GM19328 (cell line): ENCODE measurements around the gene OARD1.
A peak's percentile ranks its signal among the peaks of the same experiment; 100 is the strongest.

ENCODE experiments used
- ATAC-seq: cut with Tn5 transposase; IDR thresholded peaks from one replicate; pipeline ENCODE4 v1.9.1; 2021; ENCODE audit warnings: mild to moderate bottlenecking, moderate library complexity; ENCODE audit not compliant: unreplicated experiment

The OARD1 gene

GRCh38 chr6:41075651-41076626 lies 3.8 kb upstream of the OARD1 start:
- ATAC-seq: no peak

GRCh38 chr6:41074692-41075436 lies 2.7 kb upstream of the OARD1 start:
- ATAC-seq: no peak

DNA sequence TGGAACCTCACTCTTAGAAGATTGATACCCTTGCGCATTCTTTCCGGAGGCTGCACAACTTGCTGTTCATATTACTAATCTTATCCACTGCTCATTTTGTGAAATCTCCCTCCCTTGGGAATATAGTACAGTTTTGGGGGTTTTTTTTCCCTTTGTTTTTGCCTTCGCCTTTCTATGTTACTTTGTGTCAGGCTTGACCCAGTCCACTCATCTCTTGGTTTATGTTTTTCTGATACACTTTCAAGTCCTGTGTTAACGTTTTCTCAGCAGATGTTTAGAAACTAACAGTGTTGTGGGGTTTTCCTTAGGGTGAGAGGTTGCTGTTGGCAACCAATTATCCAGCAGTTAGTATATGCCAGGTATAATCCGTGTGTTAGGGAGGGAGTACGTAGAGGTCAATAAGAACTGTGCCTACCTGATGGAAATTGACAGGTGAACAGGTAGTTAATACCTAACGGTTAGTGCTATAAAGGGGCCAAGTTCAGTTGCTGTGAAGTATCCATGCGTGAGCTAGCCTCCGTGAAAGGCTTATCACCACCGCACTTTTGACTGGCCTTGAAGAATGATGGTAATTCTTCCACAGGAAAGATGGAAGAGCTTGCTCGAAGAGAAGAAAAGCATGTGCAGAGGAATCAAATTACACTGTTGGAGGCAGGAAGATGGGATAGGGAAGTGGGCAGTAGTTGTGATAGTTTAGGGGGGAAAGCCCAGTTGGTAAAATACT lies 2.0 kb upstream of the OARD1 start:
- no peak for ATAC-seq

DNA sequence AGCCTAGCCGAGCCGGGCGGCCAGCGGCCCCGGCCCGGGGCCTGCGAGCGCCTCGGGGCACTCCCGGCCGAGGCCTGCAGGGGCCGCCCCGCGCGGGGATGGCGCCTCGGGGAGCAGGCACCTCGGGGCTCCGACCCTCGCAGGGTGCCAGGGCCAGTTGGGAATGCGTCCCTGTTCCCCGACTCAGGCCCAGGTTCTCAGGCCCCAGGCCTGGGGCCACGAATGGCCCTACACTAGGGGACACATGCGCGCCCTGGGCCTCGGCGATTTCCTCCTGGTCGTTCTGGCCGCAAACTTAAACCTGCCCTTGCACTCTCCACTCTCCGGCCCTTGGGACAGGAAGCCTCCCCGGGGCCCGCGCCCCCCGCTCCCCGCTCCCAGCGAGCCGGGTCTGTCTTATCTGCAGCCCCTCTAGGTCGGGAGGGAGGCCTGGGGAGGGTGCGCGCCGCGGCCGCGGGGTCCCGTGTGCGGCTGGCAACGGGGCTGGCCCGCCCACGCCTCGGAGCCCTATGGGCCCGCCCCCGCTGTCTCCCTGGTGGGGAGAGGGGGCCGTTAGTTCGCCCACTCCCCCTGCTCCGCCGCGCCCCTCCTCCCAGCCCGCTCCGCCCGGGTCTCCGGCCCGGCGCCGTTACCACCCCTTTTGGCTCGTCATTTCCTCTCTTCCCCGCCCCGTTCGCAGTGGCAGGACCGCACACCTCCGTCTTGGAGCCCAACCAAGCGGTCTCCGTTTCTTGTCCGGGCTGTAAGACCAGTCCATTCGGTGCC lies 1.2 kb upstream of the OARD1 start:
- peak; percentile 31 for ATAC-seq

DNA sequence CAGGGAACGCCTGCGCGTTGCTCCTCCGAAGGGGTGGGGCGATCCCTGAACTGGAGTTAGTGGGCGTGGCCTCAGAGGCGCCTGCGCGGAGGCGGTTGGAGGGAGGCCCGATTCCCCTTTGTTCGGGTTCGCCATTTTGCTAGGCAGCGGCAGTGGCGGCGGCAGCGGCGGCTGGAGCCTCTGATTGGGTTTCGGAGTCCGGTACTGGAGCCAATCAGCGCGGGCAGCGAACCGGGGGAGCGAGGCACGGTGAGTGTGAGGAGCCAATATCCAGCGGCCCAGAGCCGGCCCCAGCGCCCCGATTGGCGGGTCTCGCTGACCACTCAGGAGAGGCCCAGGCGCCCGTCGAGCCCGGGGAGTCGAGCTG lies 663 bp upstream of the OARD1 start, which contains the start of gene NFYA:
Gene NFYA, plus strand, starts transcription at position 139 of the 367 bp plus-strand sequence. CDS start 6,116 bp downstream, outside the sequence.
- ATAC-seq: peak; percentile 59

DNA sequence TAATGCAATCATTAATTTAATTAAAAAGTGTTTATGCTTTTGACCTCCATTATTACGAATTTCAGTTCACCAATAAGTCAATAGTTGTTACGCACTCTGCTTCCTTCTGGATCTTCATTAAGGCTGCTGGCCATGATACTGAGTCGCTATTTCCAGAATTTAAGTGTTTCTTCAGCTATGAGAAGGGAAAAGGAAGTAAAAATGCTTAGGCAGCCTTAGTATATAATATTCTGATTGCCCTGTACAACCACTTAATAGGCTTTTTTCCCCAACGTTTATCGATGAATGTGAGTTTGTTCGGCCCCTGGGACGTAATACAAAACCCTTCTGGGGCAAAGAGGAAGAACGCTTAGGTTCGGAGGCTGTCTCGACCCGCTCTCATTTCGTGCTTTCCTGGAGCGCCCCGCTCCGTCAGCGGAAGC lies 644 bp downstream of the OARD1 start:
- ATAC-seq: peak; percentile 12

- no peak for ATAC-seq
Measured at GRCh38 chr6:41066867-41067304, 5.3 kb downstream of the OARD1 start.

DNA sequence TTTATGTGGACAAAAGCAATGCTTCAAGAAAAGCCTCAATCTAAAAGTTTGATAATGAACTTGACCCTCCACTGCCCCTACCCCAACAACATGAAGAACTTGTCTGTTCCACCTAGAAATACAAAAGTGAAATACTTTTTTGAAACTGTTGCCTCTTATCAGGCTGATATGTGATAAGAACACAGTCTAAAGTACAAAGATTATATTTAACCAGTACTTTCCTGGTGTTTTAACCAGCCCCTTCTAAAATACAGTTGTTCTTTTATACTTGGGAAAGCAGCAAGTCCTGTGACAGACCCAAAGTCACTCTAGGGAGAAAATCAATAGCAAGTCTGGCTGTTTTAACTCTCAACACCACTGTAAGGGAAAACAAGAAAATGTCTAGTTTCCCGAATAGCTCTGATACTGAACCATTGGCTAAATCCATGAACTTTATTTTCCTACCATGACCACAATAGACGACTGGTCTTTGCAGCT lies 6.6 kb downstream of the OARD1 start:
- ATAC-seq: no peak

DNA sequence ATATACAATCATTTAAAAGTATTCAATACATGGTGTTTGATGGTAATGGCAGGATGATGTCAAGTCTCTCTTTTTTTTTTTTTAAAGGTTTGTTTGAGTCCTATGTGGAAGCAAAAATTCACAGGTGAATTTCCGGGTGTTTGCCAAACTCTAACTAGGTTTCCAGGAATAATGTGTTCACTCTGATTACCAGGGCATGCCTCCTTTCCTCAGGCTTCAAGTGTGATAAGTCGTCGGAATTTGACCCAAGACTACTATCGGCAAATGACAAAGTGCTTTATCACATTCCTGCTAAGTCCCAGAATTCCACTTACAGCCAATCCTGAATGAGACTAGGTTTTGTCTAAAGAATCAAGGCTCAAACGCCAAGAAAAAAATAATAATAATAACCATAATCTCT lies 7.3 kb downstream of the OARD1 start:
- ATAC-seq: no peak

- ATAC-seq: no peak
Measured at GRCh38 chr6:41063884-41064285, 8.3 kb downstream of the OARD1 start.

GRCh38 chr6:41062056-41062455 lies 10.1 kb downstream of the OARD1 start:
- ATAC-seq: no peak

- ATAC-seq: no peak
Measured at GRCh38 chr6:41061196-41061726, 10.9 kb downstream of the OARD1 start.

DNA sequence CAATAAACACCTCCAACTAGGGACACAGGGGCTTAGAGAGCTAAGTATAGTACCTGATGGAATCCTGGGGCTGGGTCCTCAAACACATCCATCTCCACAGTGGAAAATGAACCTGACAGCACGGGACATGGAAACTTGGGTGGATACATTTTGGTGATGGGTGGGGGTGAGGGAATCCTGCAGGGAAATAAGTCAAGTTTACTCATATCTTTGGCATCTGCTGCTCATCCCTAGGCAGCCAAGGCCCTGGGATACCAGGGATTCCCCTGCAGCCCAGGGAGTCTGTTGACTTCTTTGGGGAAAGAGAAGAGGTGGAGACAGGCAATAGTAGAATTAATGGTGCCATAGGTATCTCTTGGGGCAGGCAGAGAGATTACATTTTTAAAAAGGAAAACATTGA lies 12.6 kb downstream of the OARD1 start:
- ATAC-seq: no peak

GRCh38 chr6:41058783-41059181 lies 13.4 kb downstream of the OARD1 start:
- no peak for ATAC-seq

DNA sequence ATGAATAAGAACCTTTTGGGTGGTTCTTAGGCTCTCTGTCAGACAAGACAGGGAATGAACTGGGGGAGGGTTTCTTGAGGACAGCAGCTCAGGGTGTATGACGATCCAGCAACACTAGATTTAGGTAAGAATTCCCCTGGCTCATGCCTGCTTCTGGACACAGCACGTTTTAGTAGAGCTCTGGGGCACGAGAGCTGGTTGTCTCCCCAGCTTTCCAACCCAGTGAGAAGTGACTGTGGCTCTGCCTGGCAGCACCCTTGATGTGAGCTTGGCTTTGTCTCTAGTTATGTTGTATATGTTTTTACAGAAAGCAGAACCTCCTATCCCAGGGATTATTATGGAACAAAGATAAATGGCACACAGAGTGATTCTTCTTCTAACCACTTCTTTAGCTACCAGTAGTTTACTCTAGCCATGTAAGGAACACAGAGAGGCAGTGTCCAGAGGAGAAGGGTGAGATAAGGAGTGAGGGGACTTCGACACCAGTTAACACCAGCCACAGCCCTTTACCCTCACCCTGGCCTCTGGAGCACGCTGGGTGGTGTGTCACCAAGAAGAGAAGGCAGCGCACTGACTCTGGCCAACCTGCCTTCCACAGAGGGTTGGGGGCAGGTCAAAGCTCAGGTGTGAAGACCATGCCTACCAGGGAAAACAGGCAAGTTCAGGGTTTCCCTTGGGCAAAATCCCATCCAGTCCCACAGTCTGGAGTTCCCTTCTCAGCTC lies 15.2 kb downstream of the OARD1 start:
- ATAC-seq: no peak

DNA sequence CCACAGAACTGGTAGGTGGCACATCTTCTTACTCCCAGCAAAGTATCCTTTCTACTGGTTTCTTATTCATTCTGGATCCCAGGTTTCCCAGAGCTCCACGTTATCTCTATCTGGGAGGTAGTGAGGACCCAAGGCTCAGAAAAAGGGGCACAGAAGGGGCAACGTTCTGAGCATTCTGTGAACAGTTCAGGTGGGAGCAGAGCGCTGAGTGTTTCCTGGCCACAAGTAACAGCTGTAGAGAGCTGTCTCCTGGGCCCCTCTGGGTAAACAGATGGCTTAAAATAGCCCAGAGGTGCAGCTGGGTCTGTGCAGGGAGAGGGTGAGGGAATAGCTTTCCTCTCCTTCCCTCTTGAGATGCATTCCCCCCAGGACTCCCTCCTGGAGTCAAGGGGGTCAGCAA lies 17.0 kb downstream of the OARD1 start:
- no peak for ATAC-seq

DNA sequence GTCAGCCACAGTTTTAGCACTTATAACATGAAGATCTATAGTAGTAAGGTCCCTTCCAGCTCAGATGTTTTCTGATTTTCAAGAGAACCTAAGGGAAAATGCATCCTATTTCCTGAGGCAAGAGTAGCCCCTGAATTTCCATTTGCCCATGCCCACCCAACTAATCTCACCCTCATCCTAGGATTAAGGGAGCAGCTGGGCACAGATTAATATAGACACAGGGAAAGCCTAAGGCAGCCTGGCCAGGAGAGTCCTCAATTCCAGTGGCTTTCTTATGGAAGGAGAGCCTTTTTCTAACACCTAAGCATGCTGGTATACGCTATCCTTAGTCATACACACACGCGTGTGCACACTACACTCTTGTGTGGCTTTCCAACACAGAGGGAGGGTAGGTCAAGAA lies 17.6 kb downstream of the OARD1 start:
- no peak for ATAC-seq

- ATAC-seq: no peak
Measured at GRCh38 chr6:41053041-41053440, 19.1 kb downstream of the OARD1 start, which contains the start of gene APOBEC2. APOBEC2 (plus strand) TSS chr6:41053202; CDS start chr6:41053348, 146 bp downstream.

GRCh38 chr6:41051873-41052272 lies 20.3 kb downstream of the OARD1 start:
- ATAC-seq: no peak
